Smooth muscle cell (in vitro differentiated cells): ENCODE results near the gene ROR1. TPM values are rescaled to one million over a fixed set of nuclear protein-coding genes. Genes with fewer than 3 reads are reported as not detected.

Experiments
- DNase-seq: peaks from one replicate; lab custom pipeline; 2025; ENCODE audit not compliant: unreplicated experiment; lab: John Stamatoyannopoulos, UW
- H2AFZ ChIP-seq: fragments of 200-600 bp; sonication (generic); 2 replicates; pipeline ENCODE4 v1.6.0; 2016; ENCODE audit warnings: antibody characterized with exemption, low read depth, mild to moderate bottlenecking
- H3F3A ChIP-seq: fragments of 200-600 bp; sonication (generic); 2 replicates; pipeline ENCODE4 v1.6.0; 2017; ENCODE audit warnings: antibody characterized with exemption, low read depth
- H3K27ac ChIP-seq: fragments of 200-600 bp; sonication (generic); 2 replicates; pipeline ENCODE4 v1.5.1; 2016; ENCODE audit warnings: low read depth, mild to moderate bottlenecking
- H3K27me3 ChIP-seq: fragments of 200-600 bp; sonication (generic); 2 replicates; pipeline ENCODE4 v1.6.1; 2016; ENCODE audit warnings: low read depth, mild to moderate bottlenecking
- H3K36me3 ChIP-seq: fragments of 200-600 bp; sonication (generic); 2 replicates; pipeline ENCODE4 v1.5.1; 2016; ENCODE audit warnings: low read depth
- H3K4me1 ChIP-seq: fragments of 200-600 bp; sonication (generic); 2 replicates; pipeline ENCODE4 v1.5.1; 2016; ENCODE audit warnings: low read depth
- H3K4me2 ChIP-seq: fragments of 200-600 bp; sonication (generic); 2 replicates; pipeline ENCODE4 v1.6.0; 2016; ENCODE audit warnings: mild to moderate bottlenecking
- H3K4me3 ChIP-seq: fragments of 200-600 bp; sonication (generic); 2 replicates; pipeline ENCODE4 v1.5.1; 2016; ENCODE audit warnings: mild to moderate bottlenecking
- H3K79me2 ChIP-seq: fragments of 200-600 bp; sonication (generic); 2 replicates; pipeline ENCODE4 v1.6.0; 2016; ENCODE audit warnings: low read depth, mild to moderate bottlenecking
- H3K9ac ChIP-seq: fragments of 200-600 bp; sonication (generic); 2 replicates; pipeline ENCODE4 v1.6.0; 2016; ENCODE audit warnings: low read depth
- H3K9me3 ChIP-seq: fragments of 200-600 bp; sonication (generic); replicated peaks from 2 replicates; pipeline ENCODE4 v1.5.1; 2016; ENCODE audit warnings: low read depth
- H4K20me1 ChIP-seq: fragments of 200-600 bp; sonication (generic); 2 replicates; pipeline ENCODE4 v1.6.0; 2016; ENCODE audit warnings: low read depth
- WGBS: methylation state at CpG from one replicate; pipeline ENCODE4 v1.1.7; 2016; ENCODE audit warnings: low lambda C conversion rate; 5-methylcytosine and 5-hydroxymethylcytosine counted together
- polyA plus RNA-seq: library from polyadenylated mRNA; unstranded; fragments of >200 nt; fragmentation: Nextera tagmentation; extraction: Ambion mirVana; gene quantifications from 2 replicates; pipeline ENCODE4 v1.2.1, GENCODE V29; 2016
- total RNA-seq: library from RNA; depleted of rRNA; stranded (reverse); fragments of >200 nt; gene quantifications from 2 replicates; pipeline ENCODE4 v1.2.3, GENCODE V29; 2014
- TF ChIP-seq, protein P1 (sequence below): fragments of 200-600 bp; sonication (generic); IDR thresholded peaks from 2 replicates; pipeline ENCODE4 v1.5.1; 2017; ENCODE audit warnings: borderline replicate concordance, mild to moderate bottlenecking, antibody characterized with exemption; ENCODE audit not compliant: insufficient read depth, poor library complexity, severe bottlenecking

Gene ROR1
- total and polyA plus RNA-seq, 2 experiments from 2014 or later, result 3.3 to 7.2 TPM

GRCh38 chr1:63888984-63889383 lies 115.2 kb downstream of the ROR1 start:
- no peak overlapping the region for H3K9ac ChIP-seq
- H3K4me3 ChIP-seq, result no peak overlapping the region
- no peaks in the 10 kb centered on the region for H4K20me1 ChIP-seq
- H3K4me2 ChIP-seq, result no peak overlapping the region
- H3K36me3 ChIP-seq, result no peaks in the 10 kb centered on the region
- 80% methylated on average over 1 of the region's 1 CpG for WGBS
- TF ChIP-seq, protein P1, sequence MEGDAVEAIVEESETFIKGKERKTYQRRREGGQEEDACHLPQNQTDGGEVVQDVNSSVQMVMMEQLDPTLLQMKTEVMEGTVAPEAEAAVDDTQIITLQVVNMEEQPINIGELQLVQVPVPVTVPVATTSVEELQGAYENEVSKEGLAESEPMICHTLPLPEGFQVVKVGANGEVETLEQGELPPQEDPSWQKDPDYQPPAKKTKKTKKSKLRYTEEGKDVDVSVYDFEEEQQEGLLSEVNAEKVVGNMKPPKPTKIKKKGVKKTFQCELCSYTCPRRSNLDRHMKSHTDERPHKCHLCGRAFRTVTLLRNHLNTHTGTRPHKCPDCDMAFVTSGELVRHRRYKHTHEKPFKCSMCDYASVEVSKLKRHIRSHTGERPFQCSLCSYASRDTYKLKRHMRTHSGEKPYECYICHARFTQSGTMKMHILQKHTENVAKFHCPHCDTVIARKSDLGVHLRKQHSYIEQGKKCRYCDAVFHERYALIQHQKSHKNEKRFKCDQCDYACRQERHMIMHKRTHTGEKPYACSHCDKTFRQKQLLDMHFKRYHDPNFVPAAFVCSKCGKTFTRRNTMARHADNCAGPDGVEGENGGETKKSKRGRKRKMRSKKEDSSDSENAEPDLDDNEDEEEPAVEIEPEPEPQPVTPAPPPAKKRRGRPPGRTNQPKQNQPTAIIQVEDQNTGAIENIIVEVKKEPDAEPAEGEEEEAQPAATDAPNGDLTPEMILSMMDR, result no peak
- no peaks in the 10 kb centered on the region for H3K9me3 ChIP-seq
- no peaks in the 10 kb centered on the region for H3K79me2 ChIP-seq
- no peak overlapping the region for H3K27ac ChIP-seq
- no peak for DNase-seq
- H3K4me1 ChIP-seq, result no peaks in the 10 kb centered on the region
- no peak overlapping the region for H2AFZ ChIP-seq
- no peaks in the 10 kb centered on the region for H3K27me3 ChIP-seq
- H3F3A ChIP-seq, result no peaks in the 10 kb centered on the region

GRCh38 chr1:63890468-63890867 lies 116.7 kb downstream of the ROR1 start:
- Histone ChIP-seq H3F3A (no peaks in the 10 kb centered on the region), H3K79me2 (no peaks in the 10 kb centered on the region), H3K9ac (no peak overlapping the region)

GRCh38 chr1:63891060-63891690 lies 117.4 kb downstream of the ROR1 start:
- Histone ChIP-seq H3K79me2 (no peaks in the 10 kb centered on the region), H3K36me3 (no peaks in the 10 kb centered on the region), H2AFZ (no peak overlapping the region), H3F3A (no peaks in the 10 kb centered on the region), H4K20me1 (no peaks in the 10 kb centered on the region), H3K9me3 (no peaks in the 10 kb centered on the region), H3K4me2 (no peak overlapping the region), H3K27me3 (no peaks in the 10 kb centered on the region), H3K4me3 (no peak overlapping the region), H3K9ac (no peak overlapping the region), H3K27ac (no peak overlapping the region), H3K4me1 (no peaks in the 10 kb centered on the region)
- 92% methylated on average over 4 of the region's 4 CpGs for WGBS
- TF ChIP-seq, protein P1, result no peak
- DNase-seq, result no peak

More at GRCh38 chr1:63890468-63890867, 116.7 kb downstream of the ROR1 start:
- no peaks in the 10 kb centered on the region for H3K9me3 ChIP-seq
- TF ChIP-seq, protein P1, result no peak
- H3K4me1 ChIP-seq, result no peaks in the 10 kb centered on the region
- no peak overlapping the region for H3K4me2 ChIP-seq
- H3K4me3 ChIP-seq, result no peak overlapping the region
- no peak overlapping the region for H3K27ac ChIP-seq
- H3K27me3 ChIP-seq, result no peaks in the 10 kb centered on the region
- no peaks in the 10 kb centered on the region for H3K36me3 ChIP-seq
- H2AFZ ChIP-seq, result no peak overlapping the region
- no peaks in the 10 kb centered on the region for H4K20me1 ChIP-seq
- no peak for DNase-seq

DNA sequence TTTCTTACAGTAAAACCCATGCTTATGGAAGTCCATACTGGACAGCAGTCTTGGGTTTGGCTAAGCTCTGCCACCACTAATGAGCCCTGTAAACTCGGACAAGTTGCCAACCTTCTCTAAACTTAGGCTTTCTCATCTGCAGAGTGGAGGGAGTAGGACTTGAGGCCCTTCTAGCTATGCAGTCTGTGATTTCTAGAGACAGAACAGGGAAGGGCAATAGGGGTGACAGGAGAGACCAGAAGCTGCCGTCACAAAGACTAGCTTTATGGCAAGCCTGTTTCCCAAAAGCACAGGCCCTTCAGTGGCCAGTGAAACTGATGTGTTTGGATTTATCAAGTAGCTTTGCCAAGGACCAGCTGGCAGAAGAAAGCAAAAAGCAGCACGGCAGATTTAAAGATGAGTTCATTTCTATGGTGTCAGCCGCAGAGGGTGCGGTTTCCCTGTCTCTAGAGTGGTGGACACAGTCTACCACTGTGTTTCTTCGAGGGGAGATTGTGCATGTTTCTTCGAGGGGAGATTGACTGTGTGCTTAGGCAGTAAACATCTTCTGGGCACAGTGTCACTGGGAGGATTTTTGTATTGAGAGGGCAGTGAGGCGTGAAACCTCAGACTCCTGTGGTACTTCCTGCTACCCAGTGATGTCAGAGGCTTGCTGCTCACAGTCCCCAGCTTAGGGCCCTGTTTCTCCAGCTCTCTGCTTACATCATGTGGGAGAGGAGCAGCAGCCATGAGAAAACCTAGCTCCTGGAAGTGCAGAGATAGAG lies 119.0 kb downstream of the ROR1 start:
- H3F3A ChIP-seq, result no peaks in the 10 kb centered on the region
- H4K20me1 ChIP-seq, result no peaks in the 10 kb centered on the region
- WGBS, result 72% methylated on average over 8 of the region's 8 CpGs
- H3K4me1 ChIP-seq, result no peaks in the 10 kb centered on the region
- H2AFZ ChIP-seq, result no peak overlapping the region
- H3K27ac ChIP-seq, result no peak overlapping the region
- no peak overlapping the region for H3K9ac ChIP-seq
- no peak overlapping the region for H3K4me2 ChIP-seq
- DNase-seq, result no peak
- H3K9me3 ChIP-seq, result no peaks in the 10 kb centered on the region
- H3K79me2 ChIP-seq, result peaks cover 4% of the 10 kb centered on the region
- no peaks in the 10 kb centered on the region for H3K36me3 ChIP-seq
- no peaks in the 10 kb centered on the region for H3K27me3 ChIP-seq
- H3K4me3 ChIP-seq, result no peak overlapping the region
- TF ChIP-seq, protein P1, result no peak
